Psoas muscle (tissue), 8 donors: Measurements from ENCODE around the gene ZBTB16. TPM values are rescaled to one million over a fixed set of nuclear protein-coding genes. Genes with fewer than 3 reads are reported as not detected.

Source experiments
- ATAC-seq, 4 donors: fragments of 200-7000 bp; cut with Tn5 transposase; one replicate each; pipeline ENCODE4 v1.9.1; 2020; ENCODE audit warnings: moderate library complexity in 3 of 4, mild to moderate bottlenecking in 2 of 4
- DNase-seq, 2 donors: peaks; one replicate each; pipeline ENCODE4 v3.0.0-alpha.2; 2020
- H3K27ac ChIP-seq: fragments of 200-600 bp; one replicate; pipeline ENCODE4 v1.8.0; 2022
- H3K27me3 ChIP-seq, 3 donors: fragments of 200-600 bp in 1 of 3; one replicate each; pipeline versions ENCODE4 v1.6.1 to v1.8.0; 2013 to 2022; ENCODE audit warnings: low read length in 2 of 3, mild to moderate bottlenecking in 2 of 3, moderate library complexity in 1 of 3; ENCODE audit not compliant: insufficient read depth in 3 of 3
- H3K36me3 ChIP-seq, 2 donors: fragments of 200-600 bp in 1 of 2; one replicate each; pipeline versions ENCODE4 v1.6.1 to v1.8.0; 2013 to 2022; ENCODE audit warnings: low read depth in 1 of 2, mild to moderate bottlenecking in 1 of 2, moderate library complexity in 1 of 2; ENCODE audit not compliant: insufficient read depth in 1 of 2
- H3K4me1 ChIP-seq: fragments of 200-600 bp; one replicate; pipeline ENCODE4 v1.8.0; 2022
- H3K4me3 ChIP-seq: fragments of 200-600 bp; one replicate; pipeline ENCODE4 v1.8.0; 2022; ENCODE audit warnings: mild to moderate bottlenecking
- H3K9me3 ChIP-seq: fragments of 200-600 bp; one replicate; pipeline ENCODE4 v1.8.0; 2022
- CTCF ChIP-seq: fragments of 200-600 bp; IDR thresholded peaks from one replicate; pipeline ENCODE4 v1.8.0; 2022; ENCODE audit warnings: antibody characterized with exemption
- WGBS, 3 donors: extraction: QIAGEN DNeasy Blood & Tissue Kit; methylation state at CpG; one replicate each; pipeline versions ENCODE4 v1.1.6 to v1.1.7; 2013; 5-methylcytosine and 5-hydroxymethylcytosine counted together
- intact Hi-C, 2 donors: fragments of 100-400 bp; cut with DNase I; formaldehyde crosslinking; loops; one replicate each; pipeline versions ENCODE4 v1.11.0 to v1.14.2; 2022
- polyA plus RNA-seq, 3 donors: library from polyadenylated mRNA; stranded (reverse); fragments of 200-250 nt; gene quantifications; one replicate each; pipeline ENCODE4 v1.2.3, GENCODE V29; 2013
- total RNA-seq, 4 donors: library from RNA; stranded (reverse); fragmentation: NEBNext Ultra II Directional in 2 of 4; extraction: Animal tissue kit (Norgen Biotek cat#: 25700) in 2 of 4; gene quantifications; one replicate each; pipeline versions ENCODE4 v1.2.1 to v1.2.4, GENCODE V29; 2021 to 2023
- donor health status: healthy with polysubstance abuse.
- donor health status: DM: no; HTN: no; CAD: no; lungs with moderate emphysema.
- donor health status: Bipolar disorder and iron deficiency.
- donor health status: healthy.
- donor health status: DM: yes; HTN: yes; CAD: no.
- donor health status: DM: no; HTN: no; CAD: no.
- donor health status: DM: no; HTN: no; CAD: no.
- donor health status: DM: yes; HTN: yes; CAD: no.

ZBTB16 gene
- total and polyA plus RNA-seq, 7 donors, result 11.7 to 299 (median 89.8) TPM

GRCh38 chr11:114169321-114169749 is 109.8 kb downstream of the ZBTB16 start:
- Histone ChIP-seq H3K4me3 (no peak overlapping the region), H3K27me3 (no peaks in the 10 kb centered on the region), H3K4me1 (peaks cover 98% of the 10 kb centered on the region), H3K36me3 (no peaks in the 10 kb centered on the region), H3K9me3 (no peaks in the 10 kb centered on the region), H3K27ac (peak overlapping the region; percentile 99)
- WGBS, 3 donors, result 42 to 53% (median 50%) methylated on average over 9 of the region's 9 CpGs
- DNase-seq (peak; percentile 80 to 89), ATAC-seq (peak in 1 of 4 donors; percentile 1)
- no peak for TF ChIP-seq CTCF
- intact Hi-C loops, result no loop called here

GRCh38 chr11:114169821-114170220 is 110.3 kb downstream of the ZBTB16 start:
- DNase-seq, result peak in 1 of 2 donors; percentile 47
- H3K4me1 ChIP-seq, result peaks cover 98% of the 10 kb centered on the region
- no peaks in the 10 kb centered on the region for H3K27me3 ChIP-seq
- no peak for ATAC-seq
- WGBS, 3 donors, result 29 to 89% (median 68%) methylated on average over 2 of the region's 2 CpGs
- no peak for TF ChIP-seq CTCF
- intact Hi-C loops, result loop anchor here in 1 of 2 donors (5.0 kb wide), 1 partner anchor 108 kb away; no protein-coding TSS in a partner anchor
- no peaks in the 10 kb centered on the region for H3K9me3 ChIP-seq
- H3K36me3 ChIP-seq, result no peaks in the 10 kb centered on the region
- no peak overlapping the region for H3K4me3 ChIP-seq
- peak overlapping the region; percentile 99 for H3K27ac ChIP-seq

- peaks cover 98% of the 10 kb centered on the region for H3K4me1 ChIP-seq
- no peak for TF ChIP-seq CTCF
- peak in 1 of 2 donors; percentile 55 for DNase-seq
- H3K9me3 ChIP-seq, result no peaks in the 10 kb centered on the region
- WGBS, 3 donors, result 78 to 89% (median 80%) methylated on average over 10 of the region's 10 CpGs
- no peaks in the 10 kb centered on the region for H3K27me3 ChIP-seq
- no peak for ATAC-seq
- intact Hi-C loops, result loop anchor here in 1 of 2 donors (5.0 kb wide), 1 partner anchor 108 kb away; no protein-coding TSS in a partner anchor
- no peaks in the 10 kb centered on the region for H3K36me3 ChIP-seq
- no peak overlapping the region for H3K4me3 ChIP-seq
- H3K27ac ChIP-seq, result peak overlapping the region; percentile 99
Measured at GRCh38 chr11:114170226-114170625, 110.7 kb downstream of the ZBTB16 start.

GRCh38 chr11:114171257-114172054 is 111.9 kb downstream of the ZBTB16 start:
- TF ChIP-seq CTCF, result no peak
- peak; percentile 39 to 78 (median 67) for ATAC-seq
- intact Hi-C loops, result loop anchor here (2.0 to 5.0 kb wide), 2 partner anchors 109 to 111 kb away; no protein-coding TSS in a partner anchor
- Histone ChIP-seq H3K9me3 (no peaks in the 10 kb centered on the region), H3K4me1 (peaks cover 98% of the 10 kb centered on the region), H3K27me3 (no peaks in the 10 kb centered on the region), H3K4me3 (peak overlapping the region; percentile 42), H3K27ac (peak overlapping the region; percentile 99), H3K36me3 (no peaks in the 10 kb centered on the region)
- DNase-seq, result peak; percentile 98 to 99
- WGBS, 3 donors, result 16 to 28% (median 18%) methylated on average over 15 of the region's 15 CpGs
